HepG2 (cell line): ENCODE measurements around the gene PA2G4. TPM values are rescaled to one million over a fixed set of nuclear protein-coding genes. Genes with fewer than 3 reads are reported as not detected.
A peak's percentile ranks its signal among the peaks of the same experiment; 100 is the strongest.

ENCODE experiments used
- CSRNP2 ChIP-seq: sonication (generic); formaldehyde crosslinking; conservative IDR thresholded peaks from 2 replicates; pipeline ENCODE4 v1.8.0; 2022; ENCODE audit warnings: low read depth, missing genetic modification reagents
- FIP1L1 ChIP-seq: fragments of 200-400 bp; formaldehyde crosslinking; IDR thresholded peaks from 2 replicates; pipeline ENCODE4 v1.6.1; 2018; ENCODE audit warnings: low read depth, mild to moderate bottlenecking, low read length, moderate library complexity, borderline replicate concordance; ENCODE audit not compliant: insufficient read depth
- GTF2F1 ChIP-seq: fragments of 150-350 bp; IDR thresholded peaks from 2 replicates; pipeline ENCODE4 v1.6.1; 2014; ENCODE audit warnings: low read length
- KLF16 ChIP-seq, 2 experiments: sonication (generic) in 1 of 2; formaldehyde crosslinking in 1 of 2; IDR thresholded peaks; 2 replicates each; pipeline versions ENCODE4 v1.6.1 to v1.8.0; 2016 to 2023; ENCODE audit warnings: missing genetic modification reagents in 2 of 2, missing compliant biosample characterization in 1 of 2
- NFAT5 ChIP-seq: sonication (generic); formaldehyde crosslinking; IDR thresholded peaks from 2 replicates; pipeline ENCODE4 v1.4.0; 2020; ENCODE audit warnings: missing genetic modification reagents
- PAF1 ChIP-seq: IDR thresholded peaks from 2 replicates; pipeline ENCODE4 v1.6.1; 2016; ENCODE audit warnings: missing genetic modification reagents, missing compliant biosample characterization
- SMARCE1 ChIP-seq: fragments of 450-650 bp; IDR thresholded peaks from 2 replicates; pipeline ENCODE4 v1.6.1; 2017; ENCODE audit warnings: borderline replicate concordance
- SP5 ChIP-seq: IDR thresholded peaks from 2 replicates; pipeline ENCODE4 v1.6.1; 2016; ENCODE audit warnings: low read depth, borderline replicate concordance
- ZBTB33 ChIP-seq: sonication (generic); formaldehyde crosslinking; IDR thresholded peaks from 2 replicates; pipeline ENCODE4 v1.4.0; 2020; ENCODE audit warnings: missing genetic modification reagents
- ZBTB44 ChIP-seq: sonication (generic); formaldehyde crosslinking; IDR thresholded peaks from 2 replicates; pipeline ENCODE4 v1.4.0; 2020; ENCODE audit warnings: missing genetic modification reagents
- ZNF10 ChIP-seq: sonication (generic); formaldehyde crosslinking; IDR thresholded peaks from 2 replicates; pipeline ENCODE4 v1.4.0; 2020; ENCODE audit warnings: mild to moderate bottlenecking, low read depth, missing genetic modification reagents, borderline replicate concordance
- ZNF101 ChIP-seq: sonication (generic); formaldehyde crosslinking; IDR thresholded peaks from 2 replicates; pipeline ENCODE4 v1.4.0; 2020; ENCODE audit warnings: mild to moderate bottlenecking, low read depth, missing genetic modification reagents, borderline replicate concordance
- ZNF350 ChIP-seq: sonication (generic); formaldehyde crosslinking; IDR thresholded peaks from 2 replicates; pipeline ENCODE4 v1.4.0; 2020; ENCODE audit warnings: mild to moderate bottlenecking, low read depth, missing genetic modification reagents, borderline replicate concordance
- ZNF451 ChIP-seq: sonication (generic); formaldehyde crosslinking; IDR thresholded peaks from 2 replicates; pipeline ENCODE4 v1.5.0; 2020; ENCODE audit warnings: mild to moderate bottlenecking, missing genetic modification reagents
- ZNF567 ChIP-seq: sonication (generic); formaldehyde crosslinking; IDR thresholded peaks from 2 replicates; pipeline ENCODE4 v1.8.1; 2023; ENCODE audit warnings: mild to moderate bottlenecking, missing genetic modification reagents, borderline replicate concordance
- ZNF644 ChIP-seq: IDR thresholded peaks from 2 replicates; pipeline ENCODE4 v1.6.1; 2016; ENCODE audit warnings: low read depth
- ZNF747 ChIP-seq: sonication (generic); formaldehyde crosslinking; IDR thresholded peaks from 2 replicates; pipeline ENCODE4 v1.8.1; 2023; ENCODE audit warnings: missing genetic modification reagents, mild to moderate bottlenecking, borderline replicate concordance
- ZNF780A ChIP-seq: sonication (generic); formaldehyde crosslinking; IDR thresholded peaks from 2 replicates; pipeline ENCODE4 v1.8.0; 2022; ENCODE audit warnings: mild to moderate bottlenecking, missing genetic modification reagents, moderate library complexity
- polyA plus RNA-seq, 8 experiments: library from polyadenylated mRNA; depleted of rRNA in 3 of 8; stranded (reverse) in 7 of 8; unstranded in 1 of 8; fragments of >200 nt; fragmentation: Illumina TruSeq in 4 of 8; extraction: Trizol in 4 of 8; gene quantifications; 2 replicates each; pipeline versions ENCODE4 v1.2.1 to v1.2.3, GENCODE V29; 2011 to 2016; ENCODE audit warnings: low read depth in 4 of 8, missing spikeins in 1 of 8, mixed read lengths in 1 of 8; ENCODE audit not compliant: insufficient read depth in 1 of 8
- total RNA-seq, 5 experiments: library from RNA; depleted of rRNA; stranded (reverse); fragments of >200 nt; fragmentation: Illumina TruSeq; extraction: Trizol; gene quantifications; 2 replicates each; pipeline ENCODE4 v1.2.3, GENCODE V29; 2016; ENCODE audit warnings: low read depth in 1 of 5

The PA2G4 gene
- total and polyA plus RNA-seq, 2 of the 13 experiments (the other 11 are each of a cell fraction or from before 2014, with no cell fraction given): 147 to 240 TPM

- TF ChIP-seq NFAT5 (CRISPR knock-in tag) (no peak), SMARCE1 (no peak), ZNF747 (CRISPR knock-in tag) (no peak), ZNF451 (CRISPR knock-in tag) (no peak; the same call in 1 of the 2 replicates), ZNF101 (CRISPR knock-in tag) (no peak), ZNF10 (CRISPR knock-in tag) (no peak), SP5 (CRISPR knock-in tag) (peak; percentile 84), ZNF644 (0 out of 2 replicates have a peak, but pooled peaks have one; percentile 44), KLF16 (CRISPR knock-in tag; IDR thresholded peaks at IDR 0.05) (peak in 1 of 2 experiments; percentile 73; a peak in 1 of 4 replicates), ZBTB33 (CRISPR knock-in tag) (no peak), CSRNP2 (CRISPR knock-in tag) (no peak), ZNF350 (CRISPR knock-in tag) (no peak; the same call in 1 of the 2 replicates), GTF2F1 (no peak), PAF1 (CRISPR knock-in tag) (peak; percentile 43), ZNF567 (CRISPR knock-in tag) (peak; percentile 48; the same call in 1 of the 2 replicates), ZNF780A (CRISPR knock-in tag) (0 out of 2 replicates have a peak, but pooled peaks have one; percentile 4), ZBTB44 (CRISPR knock-in tag) (no peak), FIP1L1 (0 out of 2 replicates have a peak, but pooled peaks have one; percentile 65)
Measured at GRCh38 chr12:56080556-56081138, 23.7 kb upstream of the PA2G4 start (continued).
